HG02678 (cell line): ENCODE data around the gene TTLL13.
"Not testable (repeated sequence)": the region's sequence is repeated elsewhere in the genome, so short reads cannot be mapped to it uniquely, and the experiment has no call there.

Experiments
- ATAC-seq: cut with Tn5 transposase; IDR thresholded peaks from one replicate; pipeline ENCODE4 v1.9.1; 2021; ENCODE audit warnings: mild to moderate bottlenecking, moderate library complexity; ENCODE audit not compliant: unreplicated experiment

TTLL13 gene

DNA sequence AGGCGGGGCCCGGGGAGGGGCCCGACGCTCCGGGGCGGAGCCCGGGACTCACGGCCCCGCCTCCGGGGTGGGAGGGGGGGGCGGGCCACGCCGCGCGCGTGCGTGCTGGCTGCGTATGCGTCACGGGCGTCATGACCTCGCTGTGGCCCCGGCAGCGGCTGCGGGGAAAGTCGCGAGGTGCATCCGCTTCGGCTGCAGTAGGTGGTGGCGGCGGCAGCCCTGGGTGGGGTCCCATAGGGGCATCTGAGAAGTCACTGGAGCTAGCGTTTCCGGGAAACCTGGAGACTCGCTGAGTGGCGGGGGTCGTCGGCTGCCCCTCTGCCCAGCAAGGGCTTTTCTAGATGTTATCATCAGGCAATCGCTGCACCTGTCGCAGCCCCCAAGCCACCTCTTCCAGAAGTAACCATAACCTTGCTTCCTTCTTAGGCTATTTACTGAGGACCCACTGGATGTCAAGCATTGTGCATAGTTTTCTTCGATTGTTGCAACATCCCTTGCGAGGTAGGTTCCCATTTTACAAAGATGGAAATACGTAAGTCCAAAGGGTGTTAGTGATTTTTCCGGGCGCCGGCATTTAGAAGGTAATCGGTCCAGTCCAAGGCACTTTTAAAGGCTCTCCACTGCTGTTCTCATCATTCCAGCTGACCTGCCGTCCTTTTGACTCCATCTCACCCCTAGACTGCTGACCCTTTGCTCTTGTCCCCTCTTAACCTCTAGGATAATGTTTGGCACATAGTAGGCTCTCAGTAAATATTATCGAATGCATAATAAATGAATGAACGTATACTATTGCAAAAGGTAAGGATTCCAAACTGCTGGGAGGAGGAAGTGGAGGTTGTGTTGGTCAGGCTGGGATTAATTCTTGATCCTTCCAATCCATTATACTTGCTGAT is 15.0 kb upstream of the TTLL13 start, which contains the start of gene GDPGP1:
TSS of gene GDPGP1 (plus strand) at position 114 of the 893 bp plus-strand sequence. CDS start 6,700 bp downstream, outside the sequence.
- ATAC-seq = peak; percentile 64

DNA sequence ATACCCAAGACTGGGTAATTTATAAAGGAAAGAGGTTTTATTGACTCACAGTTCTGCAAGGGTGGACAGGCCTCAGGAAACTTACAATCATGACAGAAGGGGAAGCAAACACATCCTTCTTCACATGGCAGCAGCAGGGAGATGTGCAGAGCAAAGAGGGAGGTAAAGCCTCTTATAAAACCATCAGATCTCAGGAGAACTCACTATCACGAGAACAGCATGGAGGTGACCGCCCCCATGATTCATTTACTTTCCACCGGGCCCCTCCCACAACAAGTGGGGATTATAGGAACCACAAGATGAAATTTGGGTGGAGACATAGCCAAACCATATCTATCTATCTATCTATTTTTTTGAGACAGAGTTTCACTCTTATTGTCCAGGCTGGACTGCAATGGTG is 10.0 kb upstream of the TTLL13 start:
- ATAC-seq = no peak

DNA sequence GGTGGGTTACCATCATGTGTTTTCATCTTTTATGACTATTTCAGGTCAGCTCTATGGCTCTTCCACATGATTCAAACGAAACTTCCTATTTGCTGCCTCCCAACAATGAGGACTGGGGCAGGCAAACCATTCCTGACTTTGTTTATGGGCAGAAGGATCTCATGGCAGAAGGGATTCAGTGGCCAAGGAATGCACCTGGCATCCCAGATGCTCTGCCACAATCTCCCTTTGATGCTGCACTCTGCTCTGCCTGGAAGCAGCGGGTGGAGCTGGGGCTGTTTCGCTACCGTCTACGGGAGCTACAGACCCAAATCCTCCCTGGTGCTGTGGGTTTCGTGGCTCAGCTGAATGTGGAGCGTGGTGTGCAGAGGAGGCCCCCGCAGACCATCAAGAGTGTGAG is 8.5 kb upstream of the TTLL13 start:
- ATAC-seq = no peak

DNA sequence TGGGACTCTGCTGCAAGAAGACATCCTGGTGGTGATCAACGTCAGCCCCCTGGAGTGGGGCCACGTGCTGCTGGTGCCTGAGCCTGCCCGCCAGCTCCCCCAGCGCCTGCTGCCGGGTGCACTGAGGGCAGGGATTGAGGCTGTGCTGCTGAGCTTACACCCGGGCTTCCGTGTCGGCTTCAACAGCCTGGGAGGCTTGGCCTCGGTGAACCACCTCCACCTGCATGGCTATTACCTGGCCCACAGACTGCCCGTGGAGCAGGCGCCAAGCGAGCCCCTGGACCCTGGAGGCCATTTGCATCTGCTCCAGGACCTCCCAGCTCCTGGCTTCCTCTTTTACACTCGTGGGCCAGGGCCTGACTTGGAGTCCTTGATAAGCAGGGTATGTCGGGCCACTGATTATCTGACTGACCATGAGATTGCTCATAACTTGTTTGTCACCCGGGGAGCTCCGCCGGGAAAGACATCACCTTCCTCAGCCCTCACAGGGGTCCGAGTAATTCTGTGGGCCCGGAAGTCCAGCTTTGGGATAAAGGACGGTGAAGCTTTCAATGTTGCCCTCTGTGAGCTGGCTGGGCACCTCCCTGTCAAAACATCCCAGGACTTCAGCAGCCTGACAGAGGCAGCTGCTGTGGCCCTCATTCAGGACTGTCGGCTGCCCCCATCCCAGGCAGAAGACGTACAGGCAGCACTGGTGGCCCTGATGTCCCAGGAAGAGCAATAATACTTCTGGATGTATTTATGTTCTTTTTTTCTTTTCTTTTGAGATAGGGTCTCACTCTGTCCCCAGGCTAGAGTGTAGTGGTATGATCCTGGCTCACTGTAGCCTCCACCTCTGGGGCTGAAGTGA is 7.8 kb upstream of the TTLL13 start:
- ATAC-seq = no peak

DNA sequence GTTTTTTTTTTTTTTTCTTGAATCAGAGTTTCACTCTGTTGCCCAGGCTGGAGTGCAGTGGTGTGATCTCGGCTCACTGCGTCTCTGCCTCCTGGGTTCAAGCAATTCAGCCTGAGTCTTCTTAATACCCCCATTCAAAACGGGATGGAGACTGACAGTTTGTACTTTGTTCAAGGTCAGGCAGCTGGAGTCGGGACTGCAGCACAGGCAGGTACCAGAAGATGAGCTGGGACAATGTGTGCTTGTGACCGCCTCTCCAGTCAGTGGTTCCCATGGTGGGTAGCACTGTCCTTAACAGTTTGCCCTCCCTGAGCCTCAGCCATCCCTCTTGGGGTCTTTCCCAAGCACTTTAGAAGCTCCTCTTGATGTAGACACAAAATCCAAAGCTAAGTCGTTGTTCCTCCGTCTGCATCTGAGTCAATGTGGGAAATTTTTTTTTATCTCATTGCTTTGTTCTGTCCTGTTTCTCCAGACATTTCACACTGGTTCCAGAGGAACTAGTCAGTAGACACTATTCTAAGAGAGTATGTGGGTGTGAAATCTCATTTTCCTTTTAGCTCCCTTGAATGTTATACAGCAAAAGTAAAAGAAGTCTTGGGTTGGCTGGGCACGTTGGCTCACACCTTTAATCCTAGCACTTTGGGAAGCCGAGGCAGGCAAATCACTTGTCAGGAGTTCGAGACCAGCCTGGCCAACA is 5.3 kb upstream of the TTLL13 start:
- no peak for ATAC-seq

DNA sequence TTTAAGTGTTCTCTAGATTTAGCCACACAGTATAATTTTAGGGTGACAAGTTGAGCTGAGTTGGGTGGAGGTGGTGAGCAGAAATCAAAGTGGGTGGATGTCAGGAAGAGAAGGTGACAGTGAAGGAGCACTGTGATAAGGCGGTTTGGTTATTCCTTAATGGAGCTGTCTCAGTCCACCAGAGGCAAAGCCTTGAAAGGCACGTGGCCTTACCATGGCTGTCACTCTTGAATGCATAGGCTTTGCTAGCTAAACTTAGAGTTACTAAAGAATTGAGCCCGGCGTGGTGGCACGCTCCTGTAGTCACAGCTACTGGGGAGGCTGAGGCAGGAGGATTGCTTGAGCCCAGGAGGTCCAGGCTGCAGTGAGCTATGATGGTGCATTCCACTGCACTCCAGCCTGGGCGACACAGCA is 560 bp upstream of the TTLL13 start:
- ATAC-seq = no peak

DNA sequence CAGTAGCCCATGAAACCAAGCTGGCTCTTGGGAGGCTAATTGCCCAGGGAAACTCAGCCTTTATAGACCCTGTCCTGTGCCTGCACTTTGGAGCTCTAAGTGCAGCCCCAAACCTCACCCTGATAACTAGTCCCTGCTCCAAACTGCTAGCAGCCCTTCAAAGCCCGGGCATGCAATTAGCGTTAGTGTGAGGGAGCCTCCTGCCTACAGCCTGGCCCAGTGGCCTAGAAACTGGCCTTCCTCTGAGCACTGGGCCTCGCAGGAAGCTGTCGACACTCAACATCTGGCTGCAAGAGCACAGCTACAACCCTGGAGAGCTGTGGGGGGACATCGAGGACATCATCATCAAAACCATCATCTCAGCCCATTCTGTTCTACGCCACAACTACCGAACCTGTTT is 8.4 kb downstream of the TTLL13 start:
- ATAC-seq = no peak

DNA sequence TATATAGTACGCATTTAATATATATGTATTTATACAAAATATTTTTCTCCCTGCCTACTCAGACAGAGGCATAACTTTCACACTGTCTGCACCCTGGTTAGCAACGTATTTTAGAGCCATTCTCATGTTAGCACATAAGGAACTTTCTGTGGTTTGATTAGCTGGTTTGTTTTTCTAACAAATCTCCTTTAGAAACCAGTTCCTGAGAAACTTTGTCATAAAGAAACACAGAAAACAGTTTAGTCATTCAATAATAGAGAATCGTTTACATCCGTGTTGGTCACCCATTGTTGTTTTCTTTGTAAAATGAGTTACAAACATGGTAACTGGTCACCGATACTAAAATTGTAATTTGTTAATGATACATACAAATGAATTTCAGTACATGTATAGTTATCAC is 10.2 kb downstream of the TTLL13 start:
- ATAC-seq = peak; percentile 71

DNA sequence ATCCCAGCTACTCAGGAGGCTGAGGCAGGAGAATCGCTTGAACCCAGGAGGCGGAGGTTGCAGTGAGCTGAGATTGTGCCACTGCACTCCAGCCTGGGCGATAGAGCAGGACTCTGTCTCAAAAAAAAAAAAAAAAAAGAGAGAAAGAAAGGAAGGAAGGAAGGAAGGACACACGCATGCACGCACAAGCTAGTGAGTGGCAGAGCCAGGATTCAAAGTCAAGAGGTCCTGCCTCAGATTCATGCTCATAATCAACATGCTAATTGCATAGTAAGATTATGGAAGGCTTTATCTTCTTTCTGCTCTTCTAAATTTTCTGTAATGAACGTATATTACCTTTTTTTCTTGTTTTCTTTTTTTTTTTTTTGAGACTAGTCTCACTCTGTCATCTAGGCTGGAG is 11.4 kb downstream of the TTLL13 start:
- not testable (repeated sequence) for ATAC-seq

DNA sequence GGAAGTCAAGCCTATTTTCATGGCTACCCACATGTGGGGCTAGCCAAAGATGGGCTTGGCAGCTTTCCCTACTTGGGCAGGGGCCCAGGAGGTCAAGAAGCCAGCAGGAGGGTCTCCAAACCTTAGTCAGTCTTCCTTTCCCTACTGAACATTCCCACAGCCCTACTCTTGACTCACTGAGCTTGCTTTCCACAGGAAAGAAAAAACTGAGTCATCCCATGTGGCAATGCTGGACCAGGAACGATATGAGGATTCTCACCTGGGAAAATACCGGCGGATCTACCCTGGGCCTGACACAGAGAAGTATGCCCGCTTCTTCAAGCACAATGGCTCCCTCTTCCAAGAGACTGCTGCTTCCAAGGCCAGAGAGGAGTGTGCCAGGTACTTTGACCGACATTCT is 12.5 kb downstream of the TTLL13 start:
- no peak for ATAC-seq

DNA sequence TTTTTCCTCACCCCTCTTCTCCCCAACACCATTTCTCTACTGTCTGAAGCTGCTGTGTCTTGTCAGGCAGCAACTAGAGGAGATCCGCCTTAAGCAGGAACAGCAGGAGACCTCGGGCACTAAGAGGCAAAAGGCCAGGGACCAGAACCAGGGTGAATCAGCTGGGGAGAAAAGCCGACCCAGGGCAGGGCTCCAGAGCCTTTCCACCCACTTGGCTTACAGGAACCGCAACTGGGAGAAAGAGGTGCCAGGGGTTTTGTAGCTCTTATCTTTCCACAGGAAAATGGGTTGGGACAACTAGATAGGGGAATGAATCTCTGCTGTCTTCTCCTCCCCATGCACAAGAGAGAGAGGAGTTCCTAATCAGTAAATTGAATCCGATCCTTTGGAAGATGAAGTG is 13.1 kb downstream of the TTLL13 start:
- ATAC-seq = no peak

DNA sequence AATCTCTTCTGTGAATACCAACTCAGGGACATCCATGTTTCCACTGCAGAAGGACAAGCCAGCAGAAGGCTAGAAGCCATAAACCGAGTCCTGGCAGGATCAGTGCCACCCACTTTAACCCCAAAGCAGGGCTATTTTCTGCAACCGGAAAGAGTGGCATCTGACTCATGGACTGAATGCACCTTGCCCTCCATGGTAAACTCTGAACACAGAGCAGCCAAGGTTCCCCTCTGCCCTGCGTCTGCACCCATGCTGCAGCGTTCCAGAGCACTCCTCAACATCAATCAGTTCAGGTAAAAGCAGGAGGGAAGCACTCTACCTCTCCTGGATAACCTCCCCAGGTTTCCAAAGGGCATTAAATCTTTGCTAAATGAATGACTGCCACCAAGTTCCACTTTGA is 15.3 kb downstream of the TTLL13 start:
- no peak for ATAC-seq

DNA sequence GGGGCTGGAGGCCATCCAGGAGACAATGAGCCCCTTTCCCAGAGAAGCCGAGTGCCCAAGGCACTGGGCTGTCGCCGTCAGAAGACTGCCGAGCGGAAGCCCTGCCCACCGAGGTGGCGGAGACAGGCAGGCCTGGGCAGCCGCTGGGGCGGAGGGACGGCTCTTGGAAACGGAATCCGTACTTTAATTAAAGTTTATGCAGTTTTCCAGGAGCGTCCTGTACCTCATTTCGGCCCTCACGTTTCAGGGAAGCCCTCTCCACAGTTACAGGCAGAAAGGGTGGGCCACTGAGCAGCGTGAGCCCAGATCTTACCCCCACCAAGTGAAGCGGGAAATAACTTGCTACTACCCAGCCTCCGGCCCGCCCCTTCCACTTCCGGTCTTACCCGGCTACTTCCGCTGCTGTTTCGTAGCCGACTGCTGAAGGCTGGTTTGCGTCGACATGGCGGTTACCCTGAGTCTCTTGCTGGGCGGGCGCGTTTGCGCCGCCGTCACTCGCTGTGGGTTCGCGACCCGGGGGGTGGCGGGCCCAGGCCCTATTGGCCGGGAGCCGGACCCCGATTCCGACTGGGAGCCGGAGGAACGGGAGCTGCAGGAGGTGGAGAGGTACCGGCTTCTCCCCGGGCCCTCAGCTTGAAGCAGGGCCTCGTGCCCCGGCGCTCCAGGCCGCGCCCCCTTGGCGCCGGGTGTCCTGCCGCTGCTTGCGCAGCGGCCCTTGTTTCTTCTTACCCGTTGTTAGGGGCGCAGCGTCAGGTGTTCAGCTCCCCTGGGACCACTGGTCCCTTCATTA is 16.1 kb downstream of the TTLL13 start, which contains the start of gene NGRN:
TSS of gene NGRN (plus strand) at position 402 of the 790 bp plus-strand sequence. CDS start at position 443, 41 bp downstream.
- peak; percentile 93 for ATAC-seq

DNA sequence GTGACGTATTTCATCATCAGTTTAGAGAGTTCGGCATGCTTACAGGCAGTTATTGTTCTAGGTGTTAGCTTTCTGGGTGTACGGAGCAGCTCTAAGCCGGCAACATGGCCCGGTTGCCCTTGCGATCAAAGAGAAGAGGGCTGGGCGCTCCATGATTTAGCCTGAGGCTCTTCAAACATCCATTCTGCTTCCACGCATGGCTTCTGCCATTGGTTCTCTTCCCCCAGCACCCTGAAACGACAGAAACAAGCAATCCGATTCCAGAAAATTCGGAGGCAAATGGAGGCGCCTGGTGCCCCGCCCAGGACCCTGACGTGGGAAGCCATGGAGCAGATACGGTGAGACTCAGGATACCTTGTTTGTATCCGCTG is 16.7 kb downstream of the TTLL13 start:
- ATAC-seq = no peak

DNA sequence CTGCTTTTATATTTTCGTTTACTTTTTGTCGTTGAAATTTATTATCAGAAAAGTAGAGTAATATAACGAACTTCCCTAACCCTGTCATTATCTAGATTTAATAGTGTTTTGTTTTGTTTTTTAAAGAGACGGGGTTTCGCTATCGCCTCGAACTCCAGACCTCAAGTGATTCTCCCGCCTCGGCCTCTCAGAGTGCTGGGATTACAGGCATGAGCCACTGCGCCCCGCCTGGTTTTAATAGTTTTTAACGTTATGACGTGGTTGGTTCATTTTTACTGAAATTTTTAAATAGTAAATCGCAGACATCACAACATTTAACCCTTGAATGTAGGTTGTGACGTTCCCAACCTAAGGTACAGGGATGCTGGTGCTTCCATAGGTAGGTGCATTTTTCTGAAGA is 17.1 kb downstream of the TTLL13 start:
- no peak for ATAC-seq

DNA sequence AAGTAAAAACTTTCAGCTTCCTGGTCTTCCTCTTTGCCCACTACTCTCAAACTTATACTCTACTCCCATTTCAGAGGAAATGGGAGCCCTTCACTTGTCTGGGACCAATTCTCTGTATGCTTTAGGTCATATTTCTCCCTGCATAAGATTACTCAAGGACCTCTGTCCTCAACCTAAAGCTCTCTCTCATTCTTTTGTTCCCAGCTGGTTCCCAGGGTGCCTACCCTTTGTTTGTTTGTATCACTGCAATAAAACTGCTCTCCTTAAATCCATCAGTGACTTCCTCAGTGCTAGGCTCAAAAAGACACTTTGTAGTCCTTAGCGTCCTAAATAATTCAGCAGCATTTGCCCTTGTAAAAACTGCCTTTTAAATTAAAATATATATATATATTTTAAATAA is 19.1 kb downstream of the TTLL13 start:
- no peak for ATAC-seq

DNA sequence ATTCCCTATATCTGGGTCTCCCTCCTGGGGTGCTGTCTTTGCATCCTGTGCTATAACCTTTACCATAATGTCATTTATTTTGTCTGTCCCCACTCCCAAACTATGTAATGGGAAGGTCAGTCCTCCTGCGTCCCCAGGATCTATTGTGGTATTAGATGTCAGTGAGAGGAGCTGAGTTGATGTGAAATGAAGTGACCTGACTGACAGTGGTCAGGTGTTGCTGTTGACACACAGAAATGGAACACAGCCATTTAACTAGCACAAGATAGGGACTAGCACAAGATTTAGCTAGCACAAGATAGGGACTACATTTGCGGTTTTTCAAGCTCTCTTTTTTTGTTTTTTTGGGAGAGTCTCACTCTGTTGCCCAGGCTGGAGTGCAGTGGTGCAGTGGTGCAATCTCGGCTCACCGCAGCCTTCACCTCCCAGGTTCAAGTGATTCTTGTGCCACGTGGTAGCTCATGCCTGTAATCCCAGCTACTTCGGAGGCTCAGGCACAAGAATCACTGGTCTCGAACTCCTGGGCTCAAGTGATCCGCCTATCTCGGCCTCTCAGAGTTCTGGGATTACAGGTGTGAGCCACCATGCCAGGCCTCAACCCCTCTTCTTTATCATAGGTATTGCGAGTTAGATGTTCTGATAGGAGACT is 21.3 kb downstream of the TTLL13 start:
- ATAC-seq = no peak

DNA sequence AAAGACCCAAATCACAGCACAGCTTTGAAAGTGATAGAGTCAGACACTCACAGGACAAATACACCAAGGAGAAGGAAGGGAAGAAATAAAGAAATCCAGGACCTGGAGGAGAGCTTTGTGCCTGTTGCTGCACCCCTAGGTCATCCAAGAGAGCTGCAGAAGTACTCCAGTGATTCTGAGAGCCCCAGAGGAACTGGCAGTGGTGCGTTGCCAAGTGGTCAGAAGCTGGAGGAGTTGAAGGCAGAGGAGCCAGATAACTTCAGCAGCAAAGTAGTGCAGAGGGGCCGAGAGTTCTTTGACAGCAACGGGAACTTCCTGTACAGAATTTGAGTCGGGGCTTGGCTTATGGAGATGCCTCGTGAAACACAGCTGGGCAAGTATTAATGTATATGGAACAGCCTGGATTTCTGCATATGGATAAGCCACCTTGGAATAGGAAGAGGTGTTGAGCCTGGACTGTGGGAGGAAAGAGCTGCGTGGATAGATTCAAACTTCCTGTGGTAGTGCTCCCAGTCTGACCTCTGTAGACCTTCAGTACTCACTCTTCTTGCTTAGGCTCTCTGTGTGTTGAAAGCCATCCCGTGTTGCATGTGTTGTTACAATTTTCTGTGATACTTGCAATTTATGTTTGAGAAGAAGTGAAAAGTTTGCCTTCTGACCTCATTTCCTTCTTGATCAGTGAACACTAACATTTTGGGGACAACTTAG is 22.3 kb downstream of the TTLL13 start:
- no peak for ATAC-seq

DNA sequence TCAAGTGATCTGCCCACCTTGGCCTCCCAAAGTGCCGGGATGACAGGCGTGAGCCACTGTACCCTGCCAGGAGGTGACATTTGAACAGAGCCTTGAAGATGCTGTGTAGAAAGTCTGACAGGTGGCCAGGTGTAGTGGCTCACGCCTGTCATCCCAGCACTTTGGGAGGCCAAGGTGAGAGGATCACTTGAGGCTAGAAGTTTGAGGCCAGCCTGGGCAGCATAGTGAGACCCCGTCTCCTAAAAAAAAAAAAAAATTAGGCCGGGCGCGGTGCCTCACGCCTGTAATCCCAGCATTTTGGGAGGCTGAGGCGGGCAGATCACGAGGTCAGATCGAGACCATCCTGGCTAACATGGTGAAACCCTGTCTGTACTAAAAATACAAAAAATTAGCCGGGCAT is 29.1 kb downstream of the TTLL13 start:
- not testable (repeated sequence) for ATAC-seq
